PC-3 (cell line): ENCODE measurements around the gene PRTFDC1. TPM values are rescaled to one million over a fixed set of nuclear protein-coding genes. Genes with fewer than 3 reads are reported as not detected.

Source experiments
- ATAC-seq: fragments of 200-7000 bp; cut with Tn5 transposase; 2 replicates; pipeline ENCODE4 v1.9.1; 2020; ENCODE audit warnings: mild to moderate bottlenecking, moderate library complexity
- BruUV-seq: library from RNA; stranded (reverse); fragments of 400-500 nt; replicated peaks from 2 replicates; lab custom pipeline; 2021; lab: Mats Ljungman, UMichigan
- CTCF ChIA-PET: fragments of 300-600 bp; sonication (Branson Sonifier 250); formaldehyde crosslinking; loops from one replicate; lab custom pipeline; 2022; ENCODE audit warnings: antibody characterized with exemption; lab: Charles Lee
- POLR2A ChIA-PET: fragments of 300-600 bp; sonication (Branson Sonifier 250); formaldehyde crosslinking; loops from one replicate; lab custom pipeline; 2022; ENCODE audit warnings: antibody characterized with exemption; ENCODE audit not compliant: unreplicated experiment; lab: Charles Lee
- DNase-seq: peaks from one replicate; pipeline ENCODE4 v3.0.0-alpha.2; 2015
- H2AFZ ChIP-seq: fragments of 300-600 bp; sonication (generic); 2 replicates; pipeline ENCODE4 v1.6.0; 2016; ENCODE audit warnings: antibody characterized with exemption, low read length
- H3F3A ChIP-seq: fragments of 300-600 bp; sonication (generic); one replicate; pipeline ENCODE4 v1.6.0; 2017; ENCODE audit warnings: antibody characterized with exemption, low read length, control low read depth, mild to moderate bottlenecking; ENCODE audit not compliant: unreplicated experiment
- H3K27ac ChIP-seq: fragments of 300-600 bp; sonication (generic); 2 replicates; pipeline ENCODE4 v1.5.1; 2016; ENCODE audit warnings: mild to moderate bottlenecking, low read length
- H3K27me3 ChIP-seq: fragments of 300-600 bp; sonication (generic); 2 replicates; pipeline ENCODE4 v1.6.1; 2016; ENCODE audit warnings: low read length, mixed read lengths
- H3K36me3 ChIP-seq: fragments of 300-600 bp; sonication (generic); 2 replicates; pipeline ENCODE4 v1.6.1; 2016; ENCODE audit warnings: low read depth, mixed run types, low read length, mixed read lengths
- H3K4me1 ChIP-seq: fragments of 300-600 bp; sonication (generic); 2 replicates; pipeline ENCODE4 v1.5.1; 2016; ENCODE audit warnings: low read length; ENCODE audit not compliant: insufficient read depth
- H3K4me2 ChIP-seq: fragments of 300-600 bp; sonication (generic); 2 replicates; pipeline ENCODE4 v1.6.0; 2016; ENCODE audit warnings: low read length
- H3K4me3 ChIP-seq: fragments of 300-600 bp; sonication (generic); 2 replicates; pipeline ENCODE4 v1.5.1; 2016; ENCODE audit warnings: mild to moderate bottlenecking, low read length, mixed read lengths
- H3K79me2 ChIP-seq: fragments of 300-600 bp; sonication (generic); 2 replicates; pipeline ENCODE4 v1.6.1; 2017; ENCODE audit warnings: low read length, mixed read lengths
- H3K9ac ChIP-seq: fragments of 300-600 bp; sonication (generic); 2 replicates; pipeline ENCODE4 v1.6.0; 2016; ENCODE audit warnings: mild to moderate bottlenecking, low read length
- H3K9me2 ChIP-seq: fragments of 300-600 bp; sonication (generic); replicated peaks from 2 replicates; pipeline ENCODE4 v1.6.1; 2016; ENCODE audit warnings: mixed run types, low read length, mixed read lengths
- H3K9me3 ChIP-seq: fragments of 300-600 bp; sonication (generic); 2 replicates; pipeline ENCODE4 v1.6.1; 2016; ENCODE audit warnings: low read length, mixed read lengths
- H4K20me1 ChIP-seq: fragments of 300-600 bp; sonication (generic); 2 replicates; pipeline ENCODE4 v1.6.1; 2016; ENCODE audit warnings: low read length, mixed read lengths
- EZH2 ChIP-seq: fragments of 300-600 bp; sonication (generic); IDR thresholded peaks from one replicate; pipeline ENCODE4 v1.6.1; 2017; ENCODE audit warnings: antibody characterized with exemption, mild to moderate bottlenecking, low read length; ENCODE audit not compliant: unreplicated experiment
- EZH2phosphoT487 ChIP-seq: fragments of 300-600 bp; sonication (generic); IDR thresholded peaks from 2 replicates; pipeline ENCODE4 v1.6.1; 2018; ENCODE audit warnings: mild to moderate bottlenecking, antibody characterized with exemption, low read length, borderline replicate concordance
- intact Hi-C: fragments of 100-400 bp; cut with micrococcal nuclease; formaldehyde crosslinking; loops from 2 replicates; pipeline ENCODE4 v1.9.0; 2023
- total RNA-seq: library from RNA; depleted of rRNA; stranded (reverse); fragments of >200 nt; gene quantifications from 2 replicates; pipeline ENCODE4 v1.2.3, GENCODE V29; 2014
- TF ChIP-seq, protein P1 (sequence below): fragments of 300-600 bp; sonication (generic); conservative IDR thresholded peaks from 2 replicates; pipeline ENCODE4 v1.5.1; 2017; ENCODE audit warnings: antibody characterized with exemption, low read depth, mild to moderate bottlenecking, low read length

The PRTFDC1 gene
- total RNA-seq, 1 experiment from 2014 or later = 10.2 TPM

DNA sequence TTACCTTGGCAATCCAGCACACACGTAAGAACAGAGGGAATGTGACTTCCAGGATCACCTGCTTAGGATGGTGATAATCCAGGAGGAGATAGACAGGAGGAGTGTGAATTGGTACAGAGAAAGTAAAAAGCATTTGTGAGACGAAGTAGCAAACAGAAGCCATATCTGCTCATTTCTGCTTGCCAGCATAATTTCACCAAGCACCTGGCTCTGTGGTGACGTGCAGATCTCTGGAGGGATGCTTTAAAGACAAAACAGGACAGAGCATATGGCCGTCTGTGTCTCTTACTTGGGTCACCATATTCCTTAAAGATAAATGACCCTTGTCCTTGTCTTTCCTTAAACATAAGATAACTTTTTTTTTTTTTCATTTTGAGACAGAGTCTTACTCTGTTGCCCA, 138.6 kb downstream of the PRTFDC1 start:
- Histone ChIP-seq H3K4me2 (peak overlapping the region; percentile 68; the same call in 1 of the 2 replicates), H3F3A (no peaks in the 10 kb centered on the region), H3K4me3 (no peak overlapping the region), H3K27ac (peak overlapping the region; percentile 81), H3K9ac (0 out of 2 replicates have a peak overlapping the region, but pooled peaks have one; percentile 42), H3K9me2 (no peaks in the 10 kb centered on the region), H3K4me1 (peaks cover 14% of the 10 kb centered on the region), H3K36me3 (no peaks in the 10 kb centered on the region), H3K27me3 (no peaks in the 10 kb centered on the region), H3K79me2 (no peaks in the 10 kb centered on the region), H3K9me3 (no peaks in the 10 kb centered on the region), H2AFZ (no peak overlapping the region), H4K20me1 (no peaks in the 10 kb centered on the region)
- no peak for ATAC-seq
- intact Hi-C loops = no loop called here
- TF ChIP-seq, protein P1, sequence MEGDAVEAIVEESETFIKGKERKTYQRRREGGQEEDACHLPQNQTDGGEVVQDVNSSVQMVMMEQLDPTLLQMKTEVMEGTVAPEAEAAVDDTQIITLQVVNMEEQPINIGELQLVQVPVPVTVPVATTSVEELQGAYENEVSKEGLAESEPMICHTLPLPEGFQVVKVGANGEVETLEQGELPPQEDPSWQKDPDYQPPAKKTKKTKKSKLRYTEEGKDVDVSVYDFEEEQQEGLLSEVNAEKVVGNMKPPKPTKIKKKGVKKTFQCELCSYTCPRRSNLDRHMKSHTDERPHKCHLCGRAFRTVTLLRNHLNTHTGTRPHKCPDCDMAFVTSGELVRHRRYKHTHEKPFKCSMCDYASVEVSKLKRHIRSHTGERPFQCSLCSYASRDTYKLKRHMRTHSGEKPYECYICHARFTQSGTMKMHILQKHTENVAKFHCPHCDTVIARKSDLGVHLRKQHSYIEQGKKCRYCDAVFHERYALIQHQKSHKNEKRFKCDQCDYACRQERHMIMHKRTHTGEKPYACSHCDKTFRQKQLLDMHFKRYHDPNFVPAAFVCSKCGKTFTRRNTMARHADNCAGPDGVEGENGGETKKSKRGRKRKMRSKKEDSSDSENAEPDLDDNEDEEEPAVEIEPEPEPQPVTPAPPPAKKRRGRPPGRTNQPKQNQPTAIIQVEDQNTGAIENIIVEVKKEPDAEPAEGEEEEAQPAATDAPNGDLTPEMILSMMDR = no peak
- TF ChIP-seq EZH2phosphoT487 = no peak
- no peak for TF ChIP-seq EZH2
- DNase-seq = no peak
- ChIA-PET CTCF (no interaction called here), POLR2A (no interaction called here)
- BruUV-seq = no TSS peak

DNA sequence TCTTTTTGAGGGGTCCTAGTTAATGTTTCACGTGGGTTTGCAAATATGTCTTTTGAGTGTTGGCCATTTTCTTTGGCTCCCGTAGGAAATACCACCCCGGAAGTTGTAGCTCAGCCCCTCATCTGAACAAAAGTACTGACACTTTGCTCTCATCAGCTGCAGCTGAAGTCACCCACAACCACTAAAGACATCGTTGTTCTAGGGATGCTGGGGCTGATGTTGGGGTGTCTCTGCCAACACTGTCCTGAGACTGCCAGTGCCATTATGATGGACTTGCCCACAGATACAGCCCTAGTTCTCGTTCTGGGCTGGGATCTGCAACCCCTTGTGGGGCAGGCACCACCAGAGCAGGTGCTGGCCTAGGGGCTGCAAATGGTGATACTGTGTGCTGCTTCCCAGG, 146.1 kb downstream of the PRTFDC1 start:
- Histone ChIP-seq H3K27ac (no peak overlapping the region), H3K4me2 (no peak overlapping the region), H3K9me2 (no peaks in the 10 kb centered on the region), H3K27me3 (no peaks in the 10 kb centered on the region), H3K4me1 (no peaks in the 10 kb centered on the region), H3K79me2 (no peaks in the 10 kb centered on the region), H3K9ac (no peak overlapping the region), H2AFZ (no peak overlapping the region), H3F3A (no peaks in the 10 kb centered on the region), H3K4me3 (no peak overlapping the region), H3K36me3 (no peaks in the 10 kb centered on the region), H3K9me3 (no peaks in the 10 kb centered on the region), H4K20me1 (no peaks in the 10 kb centered on the region)
- ChIA-PET POLR2A (no interaction called here), CTCF (no interaction called here)
- no peak for TF ChIP-seq EZH2phosphoT487
- TF ChIP-seq, protein P1 = no peak
- no peak for TF ChIP-seq EZH2
- DNase-seq = no peak
- no TSS peak for BruUV-seq
- ATAC-seq = no peak
- intact Hi-C loops = no loop called here

- ATAC-seq (no peak), DNase-seq (no peak)
- no peak overlapping the region for H3K27ac ChIP-seq
- no peaks in the 10 kb centered on the region for H3K27me3 ChIP-seq
- ChIA-PET POLR2A (no interaction called here), CTCF (no interaction called here)
- H3K36me3 ChIP-seq = no peaks in the 10 kb centered on the region
- TF ChIP-seq EZH2phosphoT487 (no peak), EZH2 (no peak)
- TF ChIP-seq, protein P1 = no peak
- no peaks in the 10 kb centered on the region for H4K20me1 ChIP-seq
- no peaks in the 10 kb centered on the region for H3F3A ChIP-seq
- H3K4me2 ChIP-seq = no peak overlapping the region
- no peak overlapping the region for H3K9ac ChIP-seq
- intact Hi-C loops = no loop called here
- H3K9me2 ChIP-seq = no peaks in the 10 kb centered on the region
- no peak overlapping the region for H2AFZ ChIP-seq
- H3K9me3 ChIP-seq = no peaks in the 10 kb centered on the region
- BruUV-seq = no TSS peak
- no peaks in the 10 kb centered on the region for H3K4me1 ChIP-seq
- no peak overlapping the region for H3K4me3 ChIP-seq
- H3K79me2 ChIP-seq = no peaks in the 10 kb centered on the region
Measured at GRCh38 chr10:24804956-24805355, 147.4 kb downstream of the PRTFDC1 start.
